ENCODE measurements around the gene CFAP45. TPM values are rescaled to one million over a fixed set of nuclear protein-coding genes. Genes with fewer than 3 reads are reported as not detected.

CFAP45 gene
- total RNA-seq, 1 experiment from 2014 or later: 0.48 TPM

- TF ChIP-seq, protein P1, sequence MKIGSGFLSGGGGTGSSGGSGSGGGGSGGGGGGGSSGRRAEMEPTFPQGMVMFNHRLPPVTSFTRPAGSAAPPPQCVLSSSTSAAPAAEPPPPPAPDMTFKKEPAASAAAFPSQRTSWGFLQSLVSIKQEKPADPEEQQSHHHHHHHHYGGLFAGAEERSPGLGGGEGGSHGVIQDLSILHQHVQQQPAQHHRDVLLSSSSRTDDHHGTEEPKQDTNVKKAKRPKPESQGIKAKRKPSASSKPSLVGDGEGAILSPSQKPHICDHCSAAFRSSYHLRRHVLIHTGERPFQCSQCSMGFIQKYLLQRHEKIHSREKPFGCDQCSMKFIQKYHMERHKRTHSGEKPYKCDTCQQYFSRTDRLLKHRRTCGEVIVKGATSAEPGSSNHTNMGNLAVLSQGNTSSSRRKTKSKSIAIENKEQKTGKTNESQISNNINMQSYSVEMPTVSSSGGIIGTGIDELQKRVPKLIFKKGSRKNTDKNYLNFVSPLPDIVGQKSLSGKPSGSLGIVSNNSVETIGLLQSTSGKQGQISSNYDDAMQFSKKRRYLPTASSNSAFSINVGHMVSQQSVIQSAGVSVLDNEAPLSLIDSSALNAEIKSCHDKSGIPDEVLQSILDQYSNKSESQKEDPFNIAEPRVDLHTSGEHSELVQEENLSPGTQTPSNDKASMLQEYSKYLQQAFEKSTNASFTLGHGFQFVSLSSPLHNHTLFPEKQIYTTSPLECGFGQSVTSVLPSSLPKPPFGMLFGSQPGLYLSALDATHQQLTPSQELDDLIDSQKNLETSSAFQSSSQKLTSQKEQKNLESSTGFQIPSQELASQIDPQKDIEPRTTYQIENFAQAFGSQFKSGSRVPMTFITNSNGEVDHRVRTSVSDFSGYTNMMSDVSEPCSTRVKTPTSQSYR (CRISPR knock-in tag; IDR thresholded peaks at IDR 0.05): no peak
- TF ChIP-seq ETV6 (CRISPR knock-in tag; IDR thresholded peaks at IDR 0.05) (no peak), OVOL2 (CRISPR knock-in tag; IDR thresholded peaks at IDR 0.05; ENCODE audit: borderline replicate concordance) (no peak), ZNF121 (CRISPR knock-in tag; IDR thresholded peaks at IDR 0.05) (no peak), SOX15 (CRISPR knock-in tag; IDR thresholded peaks at IDR 0.05) (no peak), GABPB1 (CRISPR knock-in tag; IDR thresholded peaks at IDR 0.05) (no peak), CREM (CRISPR knock-in tag; IDR thresholded peaks at IDR 0.05) (no peak), SMAD3 (CRISPR knock-in tag; IDR thresholded peaks at IDR 0.05; ENCODE audit: borderline replicate concordance) (no peak), ZBTB21 (CRISPR knock-in tag; IDR thresholded peaks at IDR 0.05; ENCODE audit: borderline replicate concordance) (no peak)
These were observed 35.3 kb upstream of the CFAP45 start (continued) for GRCh38 chr1:159935305-159935704.

GRCh38 chr1:159934136-159935039 is 34.4 kb upstream of the CFAP45 start:
- Mint-ChIP-seq H3K27me3 (ENCODE audit: low read depth) (no peaks in the 10 kb centered on the region), H3K4me3 (no peak overlapping the region), H3K27ac (no peak overlapping the region), H3K36me3 (peaks cover 20% of the 10 kb centered on the region), H3K9me3 (no peaks in the 10 kb centered on the region), H3K4me1 (peaks cover 26% of the 10 kb centered on the region)
- DNase-seq (ENCODE audit: low spot score): no peak
- CTCF ChIA-PET: interaction anchor here (1.2 to 10.6 kb wide), 3 partner anchors 11 to 73 kb away, joined by 4 to 202 read pairs (median 4); no protein-coding TSS in a partner anchor
- TF ChIP-seq ZNF219 (CRISPR knock-in tag; IDR thresholded peaks at IDR 0.05; ENCODE audit: borderline replicate concordance): no peak
- TF ChIP-seq RELA (CRISPR knock-in tag; IDR thresholded peaks at IDR 0.05; ENCODE audit: borderline replicate concordance): no peak
- no peak for TF ChIP-seq RORB (CRISPR knock-in tag; IDR thresholded peaks at IDR 0.05)
- no peak for TF ChIP-seq ELF4 (CRISPR knock-in tag; IDR thresholded peaks at IDR 0.05; ENCODE audit: low read depth)
- TF ChIP-seq, protein P2, sequence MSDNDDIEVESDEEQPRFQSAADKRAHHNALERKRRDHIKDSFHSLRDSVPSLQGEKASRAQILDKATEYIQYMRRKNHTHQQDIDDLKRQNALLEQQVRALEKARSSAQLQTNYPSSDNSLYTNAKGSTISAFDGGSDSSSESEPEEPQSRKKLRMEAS (CRISPR knock-in tag; IDR thresholded peaks at IDR 0.05): no peak
- no peak for TF ChIP-seq EMX1 (CRISPR knock-in tag; IDR thresholded peaks at IDR 0.05)
- no peak for TF ChIP-seq ZBTB43 (CRISPR knock-in tag; IDR thresholded peaks at IDR 0.05)
- TF ChIP-seq HMGXB4 (CRISPR knock-in tag; IDR thresholded peaks at IDR 0.05): no peak
- TF ChIP-seq IRF2 (CRISPR knock-in tag; IDR thresholded peaks at IDR 0.05; ENCODE audit: borderline replicate concordance, low read depth): no peak
- TF ChIP-seq ZNF396 (CRISPR knock-in tag; IDR thresholded peaks at IDR 0.05; ENCODE audit: borderline replicate concordance): no peak
- ATAC-seq: no peak
- POLR2A ChIA-PET: no interaction called here
